Mesothelial cell of epicardium (in vitro differentiated cells): ENCODE data around the gene ELMO1. TPM values are rescaled to one million over a fixed set of nuclear protein-coding genes. Genes with fewer than 3 reads are reported as not detected.

Experiments used
- DNase-seq, 2 experiments: peaks; one replicate each; pipeline ENCODE4 v3.0.0; 2021; ENCODE audit warnings: low spot score in 2 of 2; ENCODE audit not compliant: unreplicated experiment in 2 of 2
- H3K27ac Mint-ChIP-seq: 2 replicates; pipeline ENCODE4 v1.8.0; 2021; ENCODE audit warnings: mixed read lengths
- H3K27me3 Mint-ChIP-seq: 2 replicates; pipeline ENCODE4 v1.8.0; 2021; ENCODE audit warnings: low read depth, mixed read lengths
- H3K36me3 Mint-ChIP-seq: 2 replicates; pipeline ENCODE4 v1.8.0; 2021; ENCODE audit warnings: mixed read lengths
- H3K4me1 Mint-ChIP-seq: 2 replicates; pipeline ENCODE4 v1.8.0; 2021; ENCODE audit warnings: mixed read lengths
- H3K4me3 Mint-ChIP-seq: 2 replicates; pipeline ENCODE4 v1.8.0; 2021; ENCODE audit warnings: mild to moderate bottlenecking, moderate library complexity, mixed read lengths
- H3K9me3 Mint-ChIP-seq: 2 replicates; pipeline ENCODE4 v1.8.0; 2021; ENCODE audit warnings: mixed read lengths
- CTCF ChIP-seq: fragments of 200-600 bp; sonication (generic); IDR thresholded peaks from one replicate; pipeline ENCODE4 v1.5.0; 2021; ENCODE audit warnings: antibody characterized with exemption; ENCODE audit not compliant: unreplicated experiment
- total RNA-seq: library from RNA; stranded (reverse); gene quantifications from 3 replicates; pipeline ENCODE4 v1.2.1, GENCODE V29; 2021

Gene ELMO1
- total RNA-seq, 1 donor from 2014 or later = 9.6 TPM

GRCh38 chr7:37041461-37041860 lies 407.2 kb downstream of the ELMO1 start:
- no peak overlapping the region for H3K27ac Mint-ChIP-seq
- no peaks in the 10 kb centered on the region for H3K36me3 Mint-ChIP-seq
- H3K27me3 Mint-ChIP-seq = no peaks in the 10 kb centered on the region
- peaks cover under 1% of the 10 kb centered on the region for H3K4me1 Mint-ChIP-seq
- peaks cover 9% of the 10 kb centered on the region for H3K9me3 Mint-ChIP-seq
- no peak for DNase-seq
- no peak overlapping the region for H3K4me3 Mint-ChIP-seq
- no peak for TF ChIP-seq CTCF

- Mint-ChIP-seq H3K4me3 (no peak overlapping the region), H3K27me3 (no peaks in the 10 kb centered on the region), H3K4me1 (no peaks in the 10 kb centered on the region), H3K27ac (no peak overlapping the region), H3K9me3 (peaks cover 11% of the 10 kb centered on the region), H3K36me3 (no peaks in the 10 kb centered on the region)
- TF ChIP-seq CTCF = no peak
- no peak for DNase-seq
These were observed 408.3 kb downstream of the ELMO1 start for GRCh38 chr7:37040330-37040729.

GRCh38 chr7:37039131-37039749 lies 409.4 kb downstream of the ELMO1 start:
- no peak for TF ChIP-seq CTCF
- Mint-ChIP-seq H3K27me3 (no peaks in the 10 kb centered on the region), H3K4me1 (no peaks in the 10 kb centered on the region), H3K9me3 (peaks cover 16% of the 10 kb centered on the region), H3K27ac (no peak overlapping the region), H3K4me3 (no peak overlapping the region), H3K36me3 (no peaks in the 10 kb centered on the region)
- no peak for DNase-seq

- H3K27ac Mint-ChIP-seq = no peak overlapping the region
- peaks cover 16% of the 10 kb centered on the region for H3K9me3 Mint-ChIP-seq
- no peaks in the 10 kb centered on the region for H3K27me3 Mint-ChIP-seq
- H3K4me3 Mint-ChIP-seq = no peak overlapping the region
- DNase-seq = no peak
- H3K36me3 Mint-ChIP-seq = no peaks in the 10 kb centered on the region
- TF ChIP-seq CTCF = no peak
- peaks cover 4% of the 10 kb centered on the region for H3K4me1 Mint-ChIP-seq
These were observed 410.0 kb downstream of the ELMO1 start for GRCh38 chr7:37038706-37039105.

GRCh38 chr7:37037286-37037685 lies 411.4 kb downstream of the ELMO1 start:
- H3K36me3 Mint-ChIP-seq = no peaks in the 10 kb centered on the region
- peaks cover 18% of the 10 kb centered on the region for H3K4me1 Mint-ChIP-seq
- H3K4me3 Mint-ChIP-seq = no peak overlapping the region
- no peak for TF ChIP-seq CTCF
- DNase-seq = no peak
- peaks cover 16% of the 10 kb centered on the region for H3K9me3 Mint-ChIP-seq
- H3K27me3 Mint-ChIP-seq = no peaks in the 10 kb centered on the region
- no peak overlapping the region for H3K27ac Mint-ChIP-seq

- Mint-ChIP-seq H3K36me3 (no peaks in the 10 kb centered on the region), H3K27me3 (no peaks in the 10 kb centered on the region), H3K4me3 (no peak overlapping the region), H3K27ac (no peak overlapping the region), H3K4me1 (peaks cover 28% of the 10 kb centered on the region), H3K9me3 (peaks cover 25% of the 10 kb centered on the region)
- TF ChIP-seq CTCF = no peak
- no peak for DNase-seq
These were observed 413.0 kb downstream of the ELMO1 start for GRCh38 chr7:37035631-37036030.
